ENCODE data around the gene TBCCD1.

DNA sequence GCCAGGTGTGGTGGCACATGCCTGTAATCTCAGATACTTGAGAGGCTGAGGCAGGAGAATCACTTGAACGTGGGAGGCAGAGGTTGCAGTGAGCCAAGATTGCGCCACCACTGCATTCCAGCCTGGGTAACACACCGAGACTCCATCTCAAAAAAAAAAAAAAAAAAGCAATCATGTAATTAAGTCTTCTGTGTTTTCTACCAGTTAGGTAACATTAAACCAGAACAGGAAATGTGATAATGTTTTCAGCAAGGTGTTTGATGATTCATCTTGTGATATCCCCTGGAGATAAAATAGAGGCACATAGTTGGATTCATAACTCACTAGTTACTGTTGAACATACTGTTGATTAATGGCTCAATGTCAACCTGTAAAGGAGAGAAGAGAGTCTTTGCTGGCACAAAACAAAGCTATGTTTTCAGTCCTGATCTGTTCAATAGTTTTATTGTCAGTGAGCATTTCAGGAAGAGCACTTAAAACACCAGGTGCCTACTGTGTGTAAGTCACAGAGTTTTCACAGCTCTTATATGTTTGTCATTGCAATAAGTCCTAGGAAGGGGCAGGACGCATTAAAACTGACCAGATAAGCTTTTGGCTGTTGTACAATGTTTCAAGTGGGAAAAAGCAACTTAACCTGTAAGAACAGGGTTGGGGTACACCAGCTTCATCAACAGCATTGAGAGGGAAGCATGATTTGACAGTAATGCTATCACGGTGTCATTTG, 22.9 kb upstream of the TBCCD1 start:
- TF ChIP-seq, protein P1, sequence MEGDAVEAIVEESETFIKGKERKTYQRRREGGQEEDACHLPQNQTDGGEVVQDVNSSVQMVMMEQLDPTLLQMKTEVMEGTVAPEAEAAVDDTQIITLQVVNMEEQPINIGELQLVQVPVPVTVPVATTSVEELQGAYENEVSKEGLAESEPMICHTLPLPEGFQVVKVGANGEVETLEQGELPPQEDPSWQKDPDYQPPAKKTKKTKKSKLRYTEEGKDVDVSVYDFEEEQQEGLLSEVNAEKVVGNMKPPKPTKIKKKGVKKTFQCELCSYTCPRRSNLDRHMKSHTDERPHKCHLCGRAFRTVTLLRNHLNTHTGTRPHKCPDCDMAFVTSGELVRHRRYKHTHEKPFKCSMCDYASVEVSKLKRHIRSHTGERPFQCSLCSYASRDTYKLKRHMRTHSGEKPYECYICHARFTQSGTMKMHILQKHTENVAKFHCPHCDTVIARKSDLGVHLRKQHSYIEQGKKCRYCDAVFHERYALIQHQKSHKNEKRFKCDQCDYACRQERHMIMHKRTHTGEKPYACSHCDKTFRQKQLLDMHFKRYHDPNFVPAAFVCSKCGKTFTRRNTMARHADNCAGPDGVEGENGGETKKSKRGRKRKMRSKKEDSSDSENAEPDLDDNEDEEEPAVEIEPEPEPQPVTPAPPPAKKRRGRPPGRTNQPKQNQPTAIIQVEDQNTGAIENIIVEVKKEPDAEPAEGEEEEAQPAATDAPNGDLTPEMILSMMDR (IDR thresholded peaks at IDR 0.05) = no peak
- TF ChIP-seq POLR2AphosphoS5 (IDR thresholded peaks at IDR 0.05; ENCODE audit: insufficient read depth in 1 of 2, low read depth in 1 of 2) (no peak), POLR2A (IDR thresholded peaks at IDR 0.05) (no peak)
